Neural progenitor cell (in vitro differentiated cells): ENCODE results near the gene KLHL40. TPM values are rescaled to one million over a fixed set of nuclear protein-coding genes. Genes with fewer than 3 reads are reported as not detected.
"Not testable (repeated sequence)": the region's sequence is repeated elsewhere in the genome, so short reads cannot be mapped to it uniquely, and the experiment has no call there.

Source experiments
- DNase-seq: peaks from one replicate; pipeline ENCODE4 v3.0.0-alpha.2; 2016; ENCODE audit warnings: low spot score
- H2AFZ ChIP-seq: fragments of 200-600 bp; sonication (generic); replicated peaks from 2 replicates; pipeline ENCODE4 v1.6.1; 2016; ENCODE audit warnings: antibody characterized with exemption
- H3F3A ChIP-seq: fragments of 200-600 bp; sonication (generic); 2 replicates; pipeline ENCODE4 v1.6.1; 2016; ENCODE audit warnings: antibody characterized with exemption, low read depth
- H3K27ac ChIP-seq: fragments of 200-600 bp; sonication (generic); 2 replicates; pipeline ENCODE4 v1.5.1; 2016; ENCODE audit warnings: mild to moderate bottlenecking
- H3K27me3 ChIP-seq: fragments of 200-600 bp; sonication (generic); 2 replicates; pipeline ENCODE4 v1.6.1; 2016; ENCODE audit warnings: mild to moderate bottlenecking, moderate library complexity
- H3K36me3 ChIP-seq: fragments of 200-600 bp; sonication (generic); 2 replicates; pipeline ENCODE4 v1.5.1; 2016
- H3K4me1 ChIP-seq: fragments of 200-600 bp; sonication (generic); 2 replicates; pipeline ENCODE4 v1.6.1; 2016; ENCODE audit warnings: mixed run types
- H3K4me2 ChIP-seq: fragments of 200-600 bp; sonication (generic); 2 replicates; pipeline ENCODE4 v1.6.1; 2016
- H3K4me3 ChIP-seq: fragments of 200-600 bp; sonication (generic); 2 replicates; pipeline ENCODE4 v1.5.1; 2016
- H3K79me2 ChIP-seq: fragments of 200-600 bp; sonication (generic); 2 replicates; pipeline ENCODE4 v1.6.1; 2016; ENCODE audit warnings: low read depth
- H3K9ac ChIP-seq: fragments of 200-600 bp; sonication (generic); 2 replicates; pipeline ENCODE4 v1.6.1; 2016
- H3K9me3 ChIP-seq: fragments of 200-600 bp; sonication (generic); 2 replicates; pipeline ENCODE4 v1.5.1; 2016; ENCODE audit warnings: low read depth
- H4K20me1 ChIP-seq: fragments of 200-600 bp; sonication (generic); 2 replicates; pipeline ENCODE4 v1.6.1; 2016; ENCODE audit warnings: low read depth
- H3K27ac Mint-ChIP-seq: 3 replicates; pipeline ENCODE4 v1.8.0; 2021; ENCODE audit warnings: mixed read lengths
- H3K27me3 Mint-ChIP-seq: 2 replicates; pipeline ENCODE4 v1.8.0; 2022; ENCODE audit warnings: low read depth, mild to moderate bottlenecking, inconsistent platforms, moderate library complexity, mixed read lengths; ENCODE audit not compliant: insufficient read depth
- H3K36me3 Mint-ChIP-seq: 3 replicates; pipeline ENCODE4 v1.8.0; 2021; ENCODE audit warnings: mixed read lengths
- H3K4me1 Mint-ChIP-seq: 3 replicates; pipeline ENCODE4 v1.8.0; 2021; ENCODE audit warnings: mixed read lengths
- H3K4me3 Mint-ChIP-seq: 3 replicates; pipeline ENCODE4 v1.8.0; 2021; ENCODE audit warnings: mild to moderate bottlenecking, moderate library complexity, mixed read lengths
- H3K9me3 Mint-ChIP-seq: 3 replicates; pipeline ENCODE4 v1.8.0; 2020; ENCODE audit warnings: mixed read lengths
- CTCF ChIP-seq: fragments of 200-600 bp; sonication (generic); IDR thresholded peaks from 2 replicates; pipeline ENCODE4 v1.5.1; 2017; ENCODE audit warnings: antibody characterized with exemption, mild to moderate bottlenecking
- EZH2 ChIP-seq: fragments of 200-600 bp; sonication (generic); IDR thresholded peaks from 2 replicates; pipeline ENCODE4 v1.6.1; 2017; ENCODE audit warnings: antibody characterized with exemption, mild to moderate bottlenecking, moderate library complexity
- EZH2phosphoT487 ChIP-seq: fragments of 200-600 bp; sonication (generic); IDR thresholded peaks from 2 replicates; pipeline ENCODE4 v1.6.1; 2017; ENCODE audit warnings: antibody characterized with exemption
- total RNA-seq: library from RNA; depleted of rRNA; stranded (reverse); fragments of >200 nt; gene quantifications from 2 replicates; pipeline ENCODE4 v1.2.3, GENCODE V29; 2015; ENCODE audit warnings: low replicate concordance

KLHL40 gene
- total RNA-seq, 1 donor from 2014 or later, result not detected

- H3K4me3 Mint-ChIP-seq, result no peak overlapping the region
- Histone ChIP-seq H3K4me1 (no peaks in the 10 kb centered on the region), H3K27ac (no peak overlapping the region)
Observed at GRCh38 chr3:42719002-42719401, 33.7 kb downstream of the KLHL40 start.

GRCh38 chr3:42720126-42720525 lies 34.8 kb downstream of the KLHL40 start:
- no peaks in the 10 kb centered on the region for H3K79me2 ChIP-seq
- Mint-ChIP-seq H3K27ac (no peak overlapping the region), H3K36me3 (no peaks in the 10 kb centered on the region), H3K27me3 (peaks cover 3% of the 10 kb centered on the region), H3K9me3 (no peaks in the 10 kb centered on the region), H3K4me3 (no peak overlapping the region), H3K4me1 (no peaks in the 10 kb centered on the region)
- peaks cover 3% of the 10 kb centered on the region for H3F3A ChIP-seq
- no peak for DNase-seq
- no peak overlapping the region for H3K4me3 ChIP-seq
- TF ChIP-seq EZH2phosphoT487 (no peak), CTCF (no peak), EZH2 (no peak)
- no peak overlapping the region for H3K9ac ChIP-seq
- H3K36me3 ChIP-seq, result no peaks in the 10 kb centered on the region
- H3K9me3 ChIP-seq, result no peaks in the 10 kb centered on the region
- H3K4me2 ChIP-seq, result no peak overlapping the region
- no peak overlapping the region for H2AFZ ChIP-seq
- no peaks in the 10 kb centered on the region for H3K4me1 ChIP-seq
- no peaks in the 10 kb centered on the region for H4K20me1 ChIP-seq
- H3K27ac ChIP-seq, result no peak overlapping the region
- H3K27me3 ChIP-seq, result no peaks in the 10 kb centered on the region

More at GRCh38 chr3:42719002-42719401, 33.7 kb downstream of the KLHL40 start:
- DNase-seq, result no peak
- H3K27me3 Mint-ChIP-seq, result peaks cover 3% of the 10 kb centered on the region
- no peaks in the 10 kb centered on the region for H3K4me1 Mint-ChIP-seq
- no peaks in the 10 kb centered on the region for H3K36me3 Mint-ChIP-seq
- H3K27ac Mint-ChIP-seq, result no peak overlapping the region
- Histone ChIP-seq H3F3A (peaks cover 3% of the 10 kb centered on the region), H4K20me1 (no peaks in the 10 kb centered on the region), H3K4me3 (no peak overlapping the region), H3K9ac (no peak overlapping the region), H3K79me2 (no peaks in the 10 kb centered on the region), H3K27me3 (no peaks in the 10 kb centered on the region), H3K9me3 (no peaks in the 10 kb centered on the region), H3K36me3 (no peaks in the 10 kb centered on the region), H2AFZ (peak overlapping the region; percentile 48), H3K4me2 (no peak overlapping the region)
- no peaks in the 10 kb centered on the region for H3K9me3 Mint-ChIP-seq
- TF ChIP-seq EZH2phosphoT487, result no peak
- no peak for TF ChIP-seq EZH2
- TF ChIP-seq CTCF, result no peak

GRCh38 chr3:42721690-42722089 lies 36.4 kb downstream of the KLHL40 start:
- H3K36me3 ChIP-seq, result no peaks in the 10 kb centered on the region
- H3K9me3 ChIP-seq, result no peaks in the 10 kb centered on the region
- no peak for TF ChIP-seq EZH2
- TF ChIP-seq CTCF, result no peak
- TF ChIP-seq EZH2phosphoT487, result no peak
- H3K27me3 ChIP-seq, result no peaks in the 10 kb centered on the region
- Mint-ChIP-seq H3K36me3 (no peaks in the 10 kb centered on the region), H3K27ac (no peak overlapping the region), H3K27me3 (peaks cover 3% of the 10 kb centered on the region), H3K4me3 (no peak overlapping the region), H3K4me1 (no peaks in the 10 kb centered on the region), H3K9me3 (no peaks in the 10 kb centered on the region)
- DNase-seq, result no peak
- H3K4me1 ChIP-seq, result no peaks in the 10 kb centered on the region
- H3K9ac ChIP-seq, result no peak overlapping the region
- no peaks in the 10 kb centered on the region for H3K79me2 ChIP-seq
- H4K20me1 ChIP-seq, result no peaks in the 10 kb centered on the region
- peaks cover 3% of the 10 kb centered on the region for H3F3A ChIP-seq
- H2AFZ ChIP-seq, result no peak overlapping the region
- no peak overlapping the region for H3K4me3 ChIP-seq
- H3K4me2 ChIP-seq, result no peak overlapping the region
- H3K27ac ChIP-seq, result no peak overlapping the region

GRCh38 chr3:42722442-42722841 lies 37.1 kb downstream of the KLHL40 start:
- H3K36me3 ChIP-seq, H3K79me2 ChIP-seq, H3K36me3 Mint-ChIP-seq, H3K4me1 Mint-ChIP-seq, DNase-seq, H3K27ac Mint-ChIP-seq, H3K9ac ChIP-seq, H3K9me3 ChIP-seq, H3K4me3 Mint-ChIP-seq, H3F3A ChIP-seq, H3K9me3 Mint-ChIP-seq, H3K27ac ChIP-seq, H3K27me3 ChIP-seq, H3K4me1 ChIP-seq, H3K4me2 ChIP-seq, H2AFZ ChIP-seq, H3K4me3 ChIP-seq, H4K20me1 ChIP-seq, H3K27me3 Mint-ChIP-seq: not testable (repeated sequence)
